ENCODE results near the gene NRSN2.

The NRSN2 gene

GRCh38 chr20:346640-347316 is at the start of gene NRSN2:
Gene NRSN2, plus strand, starts transcription at chr20:347111. Its CDS starts 2,533 bp downstream, at chr20:349644.
- FAIRE-seq: no peak

GRCh38 chr20:297925-298775 is 48.8 kb upstream of the NRSN2 start:
- no peak for FAIRE-seq

GRCh38 chr20:298776-299391 is 48.0 kb upstream of the NRSN2 start:
- FAIRE-seq: no peak

- FAIRE-seq: no peak
These were observed 46.4 kb upstream of the NRSN2 start for GRCh38 chr20:300345-300990.

- no peak for FAIRE-seq
These were observed 44.7 kb upstream of the NRSN2 start for GRCh38 chr20:301886-302848.

GRCh38 chr20:305745-306144 is 41.2 kb upstream of the NRSN2 start:
- FAIRE-seq: no peak

GRCh38 chr20:308427-309038 is 38.4 kb upstream of the NRSN2 start:
- FAIRE-seq: no peak

GRCh38 chr20:309306-309840 is 37.5 kb upstream of the NRSN2 start:
- no peak for FAIRE-seq

- FAIRE-seq: peak; percentile 99
These were observed 36.9 kb upstream of the NRSN2 start for GRCh38 chr20:309841-310644.

- FAIRE-seq: no peak
These were observed 36.3 kb upstream of the NRSN2 start for GRCh38 chr20:310645-311044.

GRCh38 chr20:311609-312008 is 35.3 kb upstream of the NRSN2 start:
- FAIRE-seq: no peak

GRCh38 chr20:312067-312466 is 34.8 kb upstream of the NRSN2 start:
- no peak for FAIRE-seq

- no peak for FAIRE-seq
These were observed 34.0 kb upstream of the NRSN2 start for GRCh38 chr20:312866-313265.

- no peak for FAIRE-seq
These were observed 33.5 kb upstream of the NRSN2 start for GRCh38 chr20:313402-313801.

- no peak for FAIRE-seq
These were observed 33.0 kb upstream of the NRSN2 start for GRCh38 chr20:313948-314347.

- no peak for FAIRE-seq
These were observed 30.4 kb upstream of the NRSN2 start for GRCh38 chr20:316316-317068.

GRCh38 chr20:324177-325044 is 22.5 kb upstream of the NRSN2 start:
- FAIRE-seq: no peak

- no peak for FAIRE-seq
These were observed 21.6 kb upstream of the NRSN2 start, which contains the start of gene SOX12 for GRCh38 chr20:325045-325888. Gene SOX12, plus strand, starts transcription at chr20:325552. Its CDS starts 373 bp downstream, at chr20:325925.
